B cell (primary cell): ENCODE measurements around the gene TGM6. TPM values are rescaled to one million over a fixed set of nuclear protein-coding genes. Genes with fewer than 3 reads are reported as not detected.

Experiments
- ATAC-seq: fragments of 200-7000 bp; cut with Tn5 transposase; one replicate; pipeline ENCODE4 v1.10.0; 2021; ENCODE audit warnings: low read depth, mild to moderate bottlenecking, moderate number of reproducible peaks, moderate library complexity
- CTCF ChIA-PET: fragments of 350-600 bp; sonication (Branson Sonifier 250); formaldehyde crosslinking; loops from one replicate; lab custom pipeline; 2021; ENCODE audit warnings: antibody characterized with exemption, inconsistent platforms; lab: Charles Lee
- POLR2A ChIA-PET: fragments of 350-600 bp; sonication (Branson Sonifier 250); formaldehyde crosslinking; loops from one replicate; lab custom pipeline; 2021; ENCODE audit warnings: antibody characterized with exemption; lab: Charles Lee
- DNase-seq: peaks from one replicate; pipeline ENCODE4 v3.0.0; 2013
- H2AFZ ChIP-seq: 2 replicates; pipeline ENCODE4 v1.6.1; 2012; ENCODE audit warnings: mild to moderate bottlenecking, low read depth, low read length; ENCODE audit not compliant: insufficient read depth, poor library complexity, severe bottlenecking
- H3K27ac ChIP-seq, 2 donors: 1 replicate in 1 of 2; 2 replicates in 1 of 2; pipeline ENCODE4 v1.5.1; 2012 to 2013; ENCODE audit warnings: low read length in 2 of 2, mild to moderate bottlenecking in 2 of 2, moderate library complexity in 1 of 2
- H3K27me3 ChIP-seq, 4 experiments: fragments of 200-600 bp in 1 of 4; sonication (generic) in 1 of 4; replicated peaks in 1 of 4; 1 replicate in 2 of 4; 2 replicates in 2 of 4; pipeline versions ENCODE4 v1.6.1 to v1.7.0; 2013 to 2016; ENCODE audit warnings: low read length in 3 of 4, mild to moderate bottlenecking in 2 of 4, mixed read lengths in 1 of 4, moderate library complexity in 1 of 4; ENCODE audit not compliant: insufficient read depth in 4 of 4, control insufficient read depth in 3 of 4; ENCODE audit errors: control extremely low read depth in 1 of 4
- H3K36me3 ChIP-seq, 2 experiments: replicated peaks in 1 of 2; 1 replicate in 1 of 2; 2 replicates in 1 of 2; pipeline versions ENCODE4 v1.6.1 to v1.7.1; 2013; ENCODE audit warnings: low read length in 1 of 2; ENCODE audit not compliant: insufficient read depth in 2 of 2, control insufficient read depth in 1 of 2; ENCODE audit errors: control extremely low read depth in 1 of 2, extremely low read depth in 1 of 2
- H3K4me1 ChIP-seq, 2 donors: fragments of 200-600 bp in 1 of 2; sonication (generic) in 1 of 2; 1 replicate in 1 of 2; 2 replicates in 1 of 2; pipeline versions ENCODE4 v1.5.1 to v1.6.1; 2013 to 2017; ENCODE audit warnings: low read length in 2 of 2; ENCODE audit not compliant: control insufficient read depth in 2 of 2, insufficient read depth in 2 of 2
- H3K4me2 ChIP-seq: replicated peaks from 2 replicates; pipeline ENCODE3; 2012; ENCODE audit warnings: mild to moderate bottlenecking, low read depth, low read length; ENCODE audit not compliant: poor library complexity, severe bottlenecking
- H3K4me3 ChIP-seq, 5 experiments: fragments of 200-600 bp in 1 of 5; sonication (generic) in 1 of 5; 1 replicate in 3 of 5; 2 replicates in 2 of 5; pipeline versions ENCODE4 v1.5.1 to v1.7.0; 2011 to 2016; ENCODE audit warnings: low read length in 4 of 5, mild to moderate bottlenecking in 4 of 5, low read depth in 2 of 5, control low read depth in 1 of 5, moderate library complexity in 1 of 5; ENCODE audit not compliant: insufficient read depth in 1 of 5; ENCODE audit errors: control extremely low read depth in 1 of 5, extremely low read depth in 1 of 5
- H3K79me2 ChIP-seq: fragments of 200-600 bp; sonication (generic); one replicate; pipeline ENCODE4 v1.6.0; 2016; ENCODE audit warnings: low read length; ENCODE audit not compliant: control insufficient read depth, insufficient read depth
- H3K9ac ChIP-seq: fragments of 200-600 bp; sonication (generic); 2 replicates; pipeline ENCODE4 v1.6.1; 2017; ENCODE audit warnings: mild to moderate bottlenecking, low read length, moderate library complexity
- H3K9me3 ChIP-seq, 3 donors: one replicate each; pipeline versions ENCODE4 v1.6.1 to v1.7.1; 2013; ENCODE audit warnings: low read length in 2 of 3; ENCODE audit not compliant: control insufficient read depth in 2 of 3, insufficient read depth in 1 of 3; ENCODE audit errors: control extremely low read depth in 1 of 3
- H4K20me1 ChIP-seq: 2 replicates; pipeline ENCODE4 v1.6.0; 2012; ENCODE audit warnings: mild to moderate bottlenecking, low read length; ENCODE audit not compliant: insufficient read depth, control insufficient read depth, poor library complexity, severe bottlenecking
- H3K27ac Mint-ChIP-seq: one replicate; pipeline ENCODE4 v1.8.0; 2021; ENCODE audit warnings: mixed read lengths
- H3K27me3 Mint-ChIP-seq: one replicate; pipeline ENCODE4 v1.8.0; 2021; ENCODE audit warnings: mixed read lengths
- H3K4me1 Mint-ChIP-seq: one replicate; pipeline ENCODE4 v1.8.0; 2021; ENCODE audit warnings: mixed read lengths
- H3K4me3 Mint-ChIP-seq: one replicate; pipeline ENCODE4 v1.8.0; 2021; ENCODE audit warnings: mixed read lengths
- H3K9me3 Mint-ChIP-seq: one replicate; pipeline ENCODE4 v1.8.0; 2022; ENCODE audit warnings: mixed read lengths; ENCODE audit not compliant: insufficient read depth
- EZH2 ChIP-seq: IDR thresholded peaks from 2 replicates; pipeline ENCODE4 v1.6.1; 2012; ENCODE audit warnings: borderline replicate concordance, low read depth, mild to moderate bottlenecking, moderate library complexity, low read length; ENCODE audit not compliant: insufficient read depth, poor library complexity, severe bottlenecking
- WGBS: methylation state at CpG from one replicate; pipeline ENCODE4 v1.1.5; 2013; ENCODE audit warnings: missing lambda C conversion rate; ENCODE audit not compliant: insufficient coverage; 5-methylcytosine and 5-hydroxymethylcytosine counted together
- intact Hi-C: fragments of 100-400 bp; cut with micrococcal nuclease; formaldehyde crosslinking; loops from one replicate; pipeline ENCODE4 v1.10.0; 2022
- polyA plus RNA-seq: library from polyadenylated mRNA; depleted of rRNA; stranded (reverse); fragments of >200 nt; gene quantifications from 2 replicates; pipeline ENCODE4 v1.2.3, GENCODE V29; 2012
- total RNA-seq, 2 donors: library from RNA; stranded (reverse); fragments of 120-200 nt in 1 of 2; gene quantifications; 1 replicate in 1 of 2; 2 replicates in 1 of 2; pipeline versions ENCODE4 v1.2.3 to v1.2.4, GENCODE V29; 2013 to 2022
- TF ChIP-seq, protein P1 (sequence below): fragments of 200-600 bp; IDR thresholded peaks from one replicate; pipeline ENCODE4 v1.8.0; 2022; ENCODE audit warnings: antibody characterized with exemption, mild to moderate bottlenecking

TGM6 gene
- total and polyA plus RNA-seq, 2 donors (not counting 1 experiment from before 2014, with no cell fraction given), result not detected

DNA sequence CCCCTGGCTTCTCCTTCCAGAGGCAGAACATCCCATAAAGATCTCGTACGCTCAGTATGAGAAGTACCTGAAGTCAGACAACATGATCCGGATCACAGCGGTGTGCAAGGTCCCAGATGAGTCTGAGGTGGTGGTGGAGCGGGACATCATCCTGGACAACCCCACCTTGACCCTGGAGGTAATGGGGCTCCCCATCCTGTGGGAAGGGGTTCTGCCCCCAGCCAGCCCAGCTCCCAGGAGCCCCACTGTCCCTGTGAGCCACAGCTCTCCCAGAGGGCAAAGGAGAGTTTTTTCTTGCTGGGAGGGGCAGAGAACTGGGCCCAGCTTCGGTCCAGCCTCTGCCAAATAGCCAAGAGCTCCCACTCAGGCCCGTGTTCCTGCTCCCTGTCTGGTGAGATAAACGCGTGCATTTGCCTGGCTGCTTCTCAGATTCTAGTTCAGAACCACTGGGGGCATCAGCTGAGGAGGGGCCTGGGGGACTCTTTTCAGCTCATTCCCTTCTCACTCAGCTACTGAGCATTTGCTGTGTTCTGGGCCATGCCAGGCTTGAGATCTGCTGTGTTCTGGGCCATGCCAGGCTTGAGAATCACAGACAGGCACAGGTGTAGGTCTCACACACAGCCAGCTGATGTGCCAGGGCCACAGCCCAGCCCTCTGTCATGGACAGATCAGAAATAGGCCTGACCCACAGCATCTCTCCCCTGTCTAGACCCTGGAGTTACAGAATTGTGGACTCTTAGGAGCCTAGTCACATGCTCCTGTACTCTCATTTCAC, 45.4 kb upstream of the TGM6 start:
- no peaks in the 10 kb centered on the region for H3K79me2 ChIP-seq
- no peak overlapping the region for H3K27ac Mint-ChIP-seq
- intact Hi-C loops, result no loop called here
- no peaks in the 10 kb centered on the region for H4K20me1 ChIP-seq
- H3K4me3 Mint-ChIP-seq, result no peak overlapping the region
- no peaks in the 10 kb centered on the region for H3K9me3 ChIP-seq
- no peaks in the 10 kb centered on the region for H3K4me1 ChIP-seq
- no peak overlapping the region for H3K4me2 ChIP-seq
- peaks cover 0 to 2% (median 0%) of the 10 kb centered on the region in 4 experiments for H3K27me3 ChIP-seq
- H3K4me3 ChIP-seq, result no peak overlapping the region
- H3K36me3 ChIP-seq, result no peaks in the 10 kb centered on the region
- ATAC-seq, result no peak
- no peak for DNase-seq
- H3K9me3 Mint-ChIP-seq, result no peaks in the 10 kb centered on the region
- ChIA-PET CTCF (no interaction called here), POLR2A (no interaction called here)
- no peak overlapping the region for H3K27ac ChIP-seq
- no peak overlapping the region for H2AFZ ChIP-seq
- peaks cover 19% of the 10 kb centered on the region for H3K27me3 Mint-ChIP-seq
- no peak overlapping the region for H3K9ac ChIP-seq
- 92% methylated on average over 9 of the region's 9 CpGs for WGBS
- H3K4me1 Mint-ChIP-seq, result no peaks in the 10 kb centered on the region
- TF ChIP-seq EZH2, result no peak
- TF ChIP-seq, protein P1, sequence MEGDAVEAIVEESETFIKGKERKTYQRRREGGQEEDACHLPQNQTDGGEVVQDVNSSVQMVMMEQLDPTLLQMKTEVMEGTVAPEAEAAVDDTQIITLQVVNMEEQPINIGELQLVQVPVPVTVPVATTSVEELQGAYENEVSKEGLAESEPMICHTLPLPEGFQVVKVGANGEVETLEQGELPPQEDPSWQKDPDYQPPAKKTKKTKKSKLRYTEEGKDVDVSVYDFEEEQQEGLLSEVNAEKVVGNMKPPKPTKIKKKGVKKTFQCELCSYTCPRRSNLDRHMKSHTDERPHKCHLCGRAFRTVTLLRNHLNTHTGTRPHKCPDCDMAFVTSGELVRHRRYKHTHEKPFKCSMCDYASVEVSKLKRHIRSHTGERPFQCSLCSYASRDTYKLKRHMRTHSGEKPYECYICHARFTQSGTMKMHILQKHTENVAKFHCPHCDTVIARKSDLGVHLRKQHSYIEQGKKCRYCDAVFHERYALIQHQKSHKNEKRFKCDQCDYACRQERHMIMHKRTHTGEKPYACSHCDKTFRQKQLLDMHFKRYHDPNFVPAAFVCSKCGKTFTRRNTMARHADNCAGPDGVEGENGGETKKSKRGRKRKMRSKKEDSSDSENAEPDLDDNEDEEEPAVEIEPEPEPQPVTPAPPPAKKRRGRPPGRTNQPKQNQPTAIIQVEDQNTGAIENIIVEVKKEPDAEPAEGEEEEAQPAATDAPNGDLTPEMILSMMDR, result no peak

- Histone ChIP-seq H3K4me3 (no peak overlapping the region), H4K20me1 (no peaks in the 10 kb centered on the region), H3K27me3 (peaks cover 0 to 2% (median 0%) of the 10 kb centered on the region in 4 experiments), H3K9ac (no peak overlapping the region), H2AFZ (no peak overlapping the region), H3K27ac (no peak overlapping the region), H3K4me2 (no peak overlapping the region), H3K9me3 (no peaks in the 10 kb centered on the region), H3K79me2 (no peaks in the 10 kb centered on the region), H3K4me1 (no peaks in the 10 kb centered on the region), H3K36me3 (no peaks in the 10 kb centered on the region)
- no peak for ATAC-seq
- 82% methylated on average over 4 of the region's 4 CpGs for WGBS
- peaks cover 24% of the 10 kb centered on the region for H3K27me3 Mint-ChIP-seq
- no peak for TF ChIP-seq EZH2
- TF ChIP-seq, protein P1, result no peak
- POLR2A ChIA-PET, result no interaction called here
- CTCF ChIA-PET, result no interaction called here
- DNase-seq, result no peak
- H3K4me1 Mint-ChIP-seq, result no peaks in the 10 kb centered on the region
- no peak overlapping the region for H3K27ac Mint-ChIP-seq
- no peak overlapping the region for H3K4me3 Mint-ChIP-seq
- intact Hi-C loops, result no loop called here
- no peaks in the 10 kb centered on the region for H3K9me3 Mint-ChIP-seq
These were observed 44.2 kb upstream of the TGM6 start for GRCh38 chr20:2336471-2336870.
